K562 (cell line): ENCODE data around the gene GPATCH3. TPM values are rescaled to one million over a fixed set of nuclear protein-coding genes. Genes with fewer than 3 reads are reported as not detected.
A peak's percentile ranks its signal among the peaks of the same experiment; 100 is the strongest.

Experiments used
- BHLHE40 ChIP-seq: IDR thresholded peaks from 2 replicates; pipeline ENCODE4 v1.6.1; 2011; ENCODE audit warnings: low read length, improper control_type of control experiment
- DLX4 ChIP-seq: fragments of 250-450 bp; sonication (Bioruptor Pico); IDR thresholded peaks from 2 replicates; pipeline ENCODE4 v1.6.1; 2021; ENCODE audit warnings: mild to moderate bottlenecking
- ETS2 ChIP-seq: IDR thresholded peaks from 2 replicates; pipeline ENCODE4 v1.6.1; 2016; ENCODE audit warnings: borderline replicate concordance, missing genetic modification characterization, mild to moderate bottlenecking, moderate library complexity, missing compliant biosample characterization; ENCODE audit not compliant: poor library complexity, severe bottlenecking
- HOXB6 ChIP-seq: fragments of 250-450 bp; sonication (Bioruptor Pico); IDR thresholded peaks from 2 replicates; pipeline ENCODE4 v1.5.1; 2022; ENCODE audit warnings: mild to moderate bottlenecking, borderline replicate concordance
- MCM7 ChIP-seq, 2 experiments: fragments of 450-650 bp; IDR thresholded peaks; 2 replicates each; pipeline ENCODE4 v1.6.1; 2016 to 2018
- MXD1 ChIP-seq: fragments of 250-450 bp; sonication (Bioruptor Pico); IDR thresholded peaks from 2 replicates; pipeline ENCODE4 v1.8.0; 2021; ENCODE audit warnings: borderline replicate concordance, mild to moderate bottlenecking, moderate library complexity; ENCODE audit not compliant: poor library complexity, severe bottlenecking
- POLR2AphosphoS2 ChIP-seq: IDR thresholded peaks from 2 replicates; pipeline ENCODE4 v1.6.1; 2012; ENCODE audit warnings: low read length, improper control_type of control experiment
- RBM22 ChIP-seq: fragments of 200-400 bp; formaldehyde crosslinking; IDR thresholded peaks from 2 replicates; pipeline ENCODE4 v1.6.1; 2018; ENCODE audit warnings: low read length, low read depth; ENCODE audit not compliant: poor library complexity, severe bottlenecking
- ZBTB11 ChIP-seq, 3 experiments: fragments of 200-800 bp in 1 of 3; fragments of 250-450 bp in 1 of 3; fragments of 450-650 bp in 1 of 3; sonication (Bioruptor Pico) in 1 of 3; sonication (Bioruptor generic) in 1 of 3; formaldehyde crosslinking in 1 of 3; IDR thresholded peaks; 2 replicates each; pipeline versions ENCODE4 v1.6.1 to v1.8.0; 2016 to 2022; ENCODE audit warnings: mild to moderate bottlenecking in 2 of 3, missing genetic modification characterization in 2 of 3, missing compliant biosample characterization in 1 of 3, moderate library complexity in 1 of 3
- ZFPM2 ChIP-seq: fragments of 250-450 bp; sonication (Bioruptor Pico); IDR thresholded peaks from 2 replicates; pipeline ENCODE4 v1.5.1; 2022; ENCODE audit warnings: mild to moderate bottlenecking
- ZNF184 ChIP-seq: sonication (generic); formaldehyde crosslinking; IDR thresholded peaks from 2 replicates; pipeline ENCODE4 v1.5.0; 2020; ENCODE audit warnings: missing genetic modification reagents
- ZNF23 ChIP-seq: fragments of 250-450 bp; sonication (Bioruptor Pico); IDR thresholded peaks from 2 replicates; pipeline ENCODE4 v1.4.0; 2020; ENCODE audit warnings: mild to moderate bottlenecking
- ZNF551 ChIP-seq: fragments of 250-450 bp; sonication (Bioruptor Pico); IDR thresholded peaks from 2 replicates; pipeline ENCODE4 v1.5.0; 2021; ENCODE audit warnings: mild to moderate bottlenecking, moderate library complexity
- ZNF586 ChIP-seq: fragments of 450-650 bp; formaldehyde crosslinking; conservative IDR thresholded peaks from 2 replicates; pipeline ENCODE4 v1.4.0; 2020; ENCODE audit warnings: mild to moderate bottlenecking, moderate library complexity
- ZNF592 ChIP-seq: fragments of 450-650 bp; IDR thresholded peaks from 2 replicates; pipeline ENCODE4 v1.6.1; 2017; ENCODE audit warnings: antibody characterized with exemption, mild to moderate bottlenecking
- ZNF780A ChIP-seq: fragments of 250-450 bp; sonication (Bioruptor Pico); IDR thresholded peaks from 2 replicates; pipeline ENCODE4 v1.5.0; 2021; ENCODE audit warnings: mild to moderate bottlenecking
- polyA plus RNA-seq, 8 experiments: library from polyadenylated mRNA; depleted of rRNA in 4 of 8; stranded (reverse) in 5 of 8; unstranded in 3 of 8; fragments of >200 nt; fragmentation: Nextera tagmentation in 2 of 8; fragmentation: Illumina TruSeq in 1 of 8; extraction: Ambion mirVana in 2 of 8; extraction: Trizol in 1 of 8; gene quantifications; 2 replicates each; pipeline versions ENCODE4 v1.2.1 to v1.2.3, GENCODE V29; 2011 to 2014; ENCODE audit warnings: inconsistent platforms in 1 of 8, missing spikeins in 1 of 8
- total RNA-seq, 7 experiments: library from RNA; depleted of rRNA in 6 of 7; stranded (reverse); fragments of >200 nt in 6 of 7; fragmentation: Illumina TruSeq in 2 of 7; extraction: Trizol in 2 of 7; gene quantifications; 2 replicates each; pipeline versions ENCODE4 v1.2.1 to v1.2.3, GENCODE V29; 2011 to 2021; ENCODE audit warnings: low replicate concordance in 1 of 7

GPATCH3 gene
- total and polyA plus RNA-seq, 9 of the 15 experiments (the other 6 are each of a cell fraction or from before 2014, with no cell fraction given), result 1.6 to 23.0 (median 13.3) TPM

- no peak for TF ChIP-seq ZNF586 (CRISPR knock-in tag)
- no peak for TF ChIP-seq ZFPM2 (CRISPR knock-in tag)
- TF ChIP-seq ZNF592, result no peak
- TF ChIP-seq MXD1, result no peak
- TF ChIP-seq ZNF780A (CRISPR knock-in tag), result no peak
- no peak for TF ChIP-seq ETS2 (tag)
- TF ChIP-seq ZNF184, result no peak
- TF ChIP-seq HOXB6 (CRISPR knock-in tag), result no peak
- no peak for TF ChIP-seq DLX4 (CRISPR knock-in tag)
- TF ChIP-seq MCM7 (IDR thresholded peaks at IDR 0.05), result no peak
- no peak for TF ChIP-seq ZNF23
- no peak; the same call in 1 of the 2 replicates for TF ChIP-seq POLR2AphosphoS2
- TF ChIP-seq ZNF551, result no peak
- TF ChIP-seq BHLHE40, result peak; percentile 7; the same call in 1 of the 2 replicates
- TF ChIP-seq ZBTB11 (CRISPR knock-in tag; IDR thresholded peaks at IDR 0.05), result peak in 1 of 3 experiments; percentile 67; a peak in 2 of 6 replicates
- peak; percentile 19 for TF ChIP-seq RBM22
Observed at GRCh38 chr1:26864610-26865480, 35.4 kb downstream of the GPATCH3 start (continued).
